Activated naive CD4-positive, alpha-beta T cell treated with anti-CD3 and anti-CD28 coated beads, Interleukin-2, amount 50 U/mL, for 72 hours (primary cell): Measurements from ENCODE around the gene PRDM5. TPM values are rescaled to one million over a fixed set of nuclear protein-coding genes. Genes with fewer than 3 reads are reported as not detected.
A peak's percentile ranks its signal among the peaks of the same experiment; 100 is the strongest.

Experiments
- ATAC-seq, 2 donors: fragments of 150-1000 bp; cut with Tn5 transposase; 2 replicates each; pipeline ENCODE4 v1.10.0; 2021; ENCODE audit warnings: mild to moderate bottlenecking in 2 of 2, moderate library complexity in 2 of 2
- DNase-seq, 2 donors: peaks; one replicate each; pipeline ENCODE4 v3.0.0; 2021 to 2022; ENCODE audit warnings: low spot score in 2 of 2
- H3K27ac Mint-ChIP-seq, 2 donors: one replicate each; pipeline ENCODE4 v1.8.0; 2022; ENCODE audit warnings: mild to moderate bottlenecking in 2 of 2, mixed read lengths in 2 of 2
- H3K36me3 Mint-ChIP-seq, 2 donors: one replicate each; pipeline ENCODE4 v1.8.0; 2022; ENCODE audit warnings: mixed read lengths in 2 of 2
- H3K9me3 Mint-ChIP-seq, 2 donors: one replicate each; pipeline ENCODE4 v1.8.0; 2022; ENCODE audit warnings: mixed read lengths in 2 of 2
- total RNA-seq, 2 donors: library from RNA; stranded (reverse); gene quantifications; one replicate each; pipeline ENCODE4 v1.2.3, GENCODE V29; 2022

Gene PRDM5
- total RNA-seq, 2 donors from 2014 or later = 0.25 to 1.5 TPM

DNA sequence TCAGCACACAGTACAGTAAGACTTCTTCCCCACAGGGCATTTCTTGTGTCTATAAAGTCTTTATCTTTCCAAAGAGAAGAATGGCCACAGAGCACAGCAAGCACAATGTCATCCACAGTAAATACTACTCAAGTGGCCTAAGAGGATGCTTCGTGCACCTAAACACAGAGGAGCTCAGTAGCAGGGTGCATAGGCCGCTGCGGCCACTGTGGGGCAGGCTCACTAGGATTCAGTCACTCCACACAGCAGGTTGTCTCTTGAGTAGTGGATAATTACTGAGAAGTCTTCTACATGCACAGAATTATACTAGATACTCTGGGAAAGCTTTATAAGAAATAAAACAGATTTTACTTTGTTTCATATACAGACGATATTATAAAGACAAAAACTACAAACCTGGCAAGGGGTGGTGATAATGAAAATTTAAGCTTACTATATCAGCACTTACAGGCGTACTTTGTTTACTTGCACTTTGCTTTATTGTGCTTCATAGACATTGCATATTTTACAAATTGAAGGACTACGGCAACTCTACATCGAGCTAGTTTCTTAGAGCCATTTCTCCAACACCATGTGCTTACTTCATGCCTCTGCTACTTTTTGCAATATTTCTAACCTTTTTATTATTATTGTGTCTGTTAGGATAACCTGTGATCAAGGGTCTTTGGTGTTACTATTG is 78.5 kb downstream of the PRDM5 start:
- peak overlapping the region in 1 of 2 donors; percentile 33 for H3K27ac Mint-ChIP-seq
- no peak for DNase-seq
- peak in 1 of 2 donors; percentile 33 for ATAC-seq
- no peaks in the 10 kb centered on the region for H3K9me3 Mint-ChIP-seq
- H3K36me3 Mint-ChIP-seq = no peaks in the 10 kb centered on the region

DNA sequence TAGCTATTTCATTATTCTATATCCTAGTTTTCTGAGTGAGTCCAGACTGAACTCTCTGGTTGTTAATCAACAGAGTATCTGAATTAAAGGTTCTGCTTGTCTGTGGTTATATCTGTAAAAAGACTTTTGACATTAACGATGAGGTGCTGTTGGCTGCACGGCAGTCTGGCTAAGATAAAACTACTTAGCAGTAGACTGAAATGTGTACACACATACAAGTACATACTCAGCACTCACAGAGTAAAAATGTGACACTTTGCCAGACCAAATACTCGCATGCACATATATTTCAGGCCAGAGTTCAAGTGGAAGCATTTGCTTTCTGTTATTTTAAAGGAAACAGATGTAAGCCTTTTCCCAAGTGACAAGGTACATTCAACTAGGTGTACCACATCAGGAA is 80.5 kb downstream of the PRDM5 start:
- H3K27ac Mint-ChIP-seq = no peak overlapping the region
- H3K36me3 Mint-ChIP-seq = no peaks in the 10 kb centered on the region
- H3K9me3 Mint-ChIP-seq = no peaks in the 10 kb centered on the region
- DNase-seq = no peak
- no peak for ATAC-seq

DNA sequence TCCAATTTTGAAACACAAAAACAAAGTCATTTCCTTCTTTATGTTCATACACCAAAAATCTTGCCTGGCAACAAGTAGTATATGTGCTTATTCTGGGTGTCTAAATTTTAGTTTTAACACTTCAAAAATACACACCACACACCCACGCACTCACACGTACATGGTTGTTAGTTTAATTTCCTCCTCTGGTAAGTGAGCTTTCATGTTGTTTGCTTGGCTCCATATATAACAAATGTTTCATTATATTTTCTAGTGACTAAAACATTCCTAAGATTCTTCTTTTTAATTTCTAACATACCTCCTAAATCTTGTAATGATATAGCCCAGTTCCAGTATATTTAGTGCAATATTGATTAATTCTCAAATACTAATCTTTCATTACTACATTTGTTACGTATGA is 80.9 kb downstream of the PRDM5 start:
- ATAC-seq = no peak
- no peak for DNase-seq
- Mint-ChIP-seq H3K27ac (no peak overlapping the region), H3K9me3 (no peaks in the 10 kb centered on the region), H3K36me3 (no peaks in the 10 kb centered on the region)

DNA sequence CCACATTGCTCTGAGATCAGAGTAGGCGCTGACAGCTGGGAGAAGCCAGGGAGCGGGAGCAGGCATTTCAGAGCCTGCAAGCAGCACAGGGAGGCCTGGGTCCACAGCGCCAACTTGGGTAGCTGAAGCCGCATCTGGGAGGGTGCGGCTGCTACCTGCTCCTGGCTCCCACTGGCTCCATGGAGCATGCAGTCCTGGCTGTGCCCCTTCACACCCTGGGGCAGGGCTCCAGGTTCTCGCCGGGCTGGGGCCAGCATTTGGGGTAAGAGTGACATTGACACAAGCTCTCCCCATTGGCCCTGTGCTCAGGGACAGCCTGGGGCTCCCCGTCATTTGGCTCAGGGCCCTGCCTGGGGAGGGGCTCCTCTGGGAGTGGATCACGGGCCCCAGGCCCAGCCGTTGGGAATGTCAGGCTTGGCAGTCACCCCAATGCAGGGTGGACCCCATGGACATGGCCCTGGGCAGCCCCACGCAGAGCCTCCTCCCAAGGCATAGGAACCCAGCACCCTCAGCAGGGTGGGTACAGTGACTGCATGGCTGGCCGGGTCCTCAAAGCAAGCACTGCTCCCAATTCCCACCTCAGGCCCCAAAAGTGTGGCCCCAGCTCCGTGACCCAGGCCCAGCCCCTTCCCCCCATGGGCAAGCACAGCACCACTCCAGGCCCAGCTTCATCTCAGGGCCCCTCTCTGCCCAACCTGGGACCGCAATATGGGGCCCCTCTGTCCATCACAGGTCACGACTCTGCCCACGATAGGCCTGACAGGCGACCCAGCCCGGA is 82.4 kb downstream of the PRDM5 start:
- ATAC-seq (no peak), DNase-seq (no peak)
- Mint-ChIP-seq H3K9me3 (no peaks in the 10 kb centered on the region), H3K36me3 (no peaks in the 10 kb centered on the region), H3K27ac (no peak overlapping the region)

DNA sequence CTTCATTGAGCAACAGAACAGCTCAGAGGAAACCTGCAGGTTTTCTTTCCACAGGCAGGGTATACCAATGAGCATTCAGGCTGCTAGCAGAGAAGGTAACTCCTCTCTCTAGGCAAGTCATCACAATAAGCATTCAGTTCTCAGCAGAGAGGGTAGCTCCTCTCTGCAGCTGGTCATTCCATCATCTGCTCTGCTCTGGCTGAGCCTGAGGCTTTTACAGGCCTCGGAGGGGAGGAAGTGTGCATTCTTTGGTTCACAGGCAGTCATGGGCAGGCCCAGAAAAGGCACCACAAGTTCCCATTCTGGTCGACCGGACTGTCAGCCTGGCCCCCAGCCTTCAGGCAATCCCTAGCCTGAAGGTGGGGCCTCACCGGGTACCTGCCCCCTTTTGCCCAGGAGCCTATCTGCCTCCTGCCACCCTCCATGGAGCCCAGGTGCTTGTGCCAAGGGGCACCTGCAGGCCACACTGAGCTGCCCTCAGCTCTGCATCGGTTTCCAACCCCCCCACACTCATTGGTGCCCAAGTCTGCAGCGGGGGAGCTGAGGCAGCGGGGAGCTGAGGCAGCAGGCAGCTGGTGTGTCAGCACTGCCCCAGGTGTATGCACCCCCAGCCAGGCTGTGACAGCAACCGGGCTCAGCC is 83.1 kb downstream of the PRDM5 start:
- peaks cover 0 to 5% of the 10 kb centered on the region in 2 donors for H3K9me3 Mint-ChIP-seq
- no peak for DNase-seq
- no peak overlapping the region for H3K27ac Mint-ChIP-seq
- ATAC-seq = no peak
- H3K36me3 Mint-ChIP-seq = peaks cover 4 to 6% of the 10 kb centered on the region in 2 donors

DNA sequence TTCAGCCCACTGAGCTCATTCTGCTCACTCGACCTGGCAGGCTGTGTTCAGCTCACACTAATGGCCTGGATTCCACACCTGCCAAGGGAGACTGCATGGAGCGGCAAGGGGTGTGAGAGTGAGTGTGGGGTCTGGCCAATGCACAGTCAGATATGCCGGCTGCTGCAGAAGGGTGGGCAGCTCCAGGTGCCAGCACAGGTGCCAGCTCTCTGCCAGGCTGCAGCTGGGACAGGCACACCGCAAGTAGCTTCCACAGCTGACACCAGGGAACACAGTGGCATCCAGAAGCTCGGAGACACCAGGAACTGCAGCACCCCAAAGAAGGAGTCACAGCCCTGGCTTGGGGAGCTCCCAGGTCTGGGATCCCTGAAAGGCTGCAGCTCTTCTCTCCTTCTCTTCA is 83.7 kb downstream of the PRDM5 start:
- DNase-seq (no peak), ATAC-seq (no peak)
- Mint-ChIP-seq H3K36me3 (peaks cover 4 to 9% of the 10 kb centered on the region in 2 donors), H3K27ac (no peak overlapping the region), H3K9me3 (peaks cover 0 to 6% of the 10 kb centered on the region in 2 donors)

DNA sequence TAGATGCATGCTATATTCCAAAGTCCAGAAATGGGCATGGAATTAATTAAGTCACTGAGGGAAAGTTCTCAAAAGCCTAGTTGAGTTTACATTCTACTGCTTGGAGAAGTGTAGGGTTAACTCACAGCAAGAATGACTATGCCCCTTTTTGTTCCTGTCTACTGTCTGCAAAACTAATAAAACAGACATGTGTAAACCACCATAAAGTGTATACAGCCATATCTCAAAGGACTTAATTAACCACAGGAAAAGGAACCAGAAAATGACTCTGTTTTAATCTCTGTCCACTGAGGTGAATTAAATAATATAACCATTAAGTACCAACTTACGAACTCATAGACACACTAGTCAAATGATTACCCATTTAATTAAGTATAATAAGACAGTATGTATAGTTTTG is 84.9 kb downstream of the PRDM5 start:
- peaks cover 0 to 14% of the 10 kb centered on the region in 2 donors for H3K9me3 Mint-ChIP-seq
- ATAC-seq = no peak
- peaks cover 10 to 16% of the 10 kb centered on the region in 2 donors for H3K36me3 Mint-ChIP-seq
- no peak for DNase-seq
- H3K27ac Mint-ChIP-seq = no peak overlapping the region

DNA sequence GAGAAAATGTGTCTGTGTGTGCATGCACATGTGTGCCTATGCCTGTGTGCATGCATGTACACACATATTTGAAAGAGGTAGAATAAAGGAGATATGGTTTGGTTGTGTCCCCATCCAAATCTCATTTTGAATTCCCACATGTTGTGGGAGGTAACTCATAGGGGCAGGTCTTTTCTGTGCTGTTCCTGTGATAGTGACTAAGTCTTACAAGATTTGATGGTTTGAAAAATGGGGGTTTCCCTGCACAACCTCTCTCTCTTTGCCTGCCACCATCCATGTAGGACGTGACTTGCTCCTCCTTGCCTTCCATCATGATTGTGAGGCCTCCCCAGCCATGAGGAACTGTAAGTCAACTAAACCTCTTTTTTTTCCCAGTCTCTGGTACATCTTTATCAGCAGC is 87.2 kb downstream of the PRDM5 start:
- ATAC-seq (peak in 1 of 2 donors; percentile 40), DNase-seq (no peak)
- Mint-ChIP-seq H3K36me3 (peaks cover 10 to 16% of the 10 kb centered on the region in 2 donors), H3K27ac (no peak overlapping the region), H3K9me3 (peaks cover 0 to 14% of the 10 kb centered on the region in 2 donors)

DNA sequence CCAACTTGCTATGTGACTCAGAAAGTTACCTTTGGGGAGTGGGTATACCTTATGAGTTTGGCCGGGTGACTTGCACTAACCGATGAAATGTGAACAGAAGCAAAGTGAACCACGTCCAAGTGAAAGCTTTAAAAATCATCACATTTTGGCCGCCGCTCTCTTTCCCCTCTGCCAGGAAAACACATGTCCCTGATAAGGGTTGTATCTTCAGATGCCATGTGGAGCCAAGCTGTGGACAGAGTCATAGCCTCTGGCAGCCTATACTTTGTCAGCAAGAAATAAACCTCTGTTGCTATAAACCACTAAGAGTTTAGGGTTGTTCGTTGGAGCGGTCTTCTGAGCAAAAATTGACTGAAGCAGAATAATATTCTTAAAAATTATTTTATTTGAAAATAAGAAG is 92.3 kb downstream of the PRDM5 start:
- no peak overlapping the region for H3K27ac Mint-ChIP-seq

DNA sequence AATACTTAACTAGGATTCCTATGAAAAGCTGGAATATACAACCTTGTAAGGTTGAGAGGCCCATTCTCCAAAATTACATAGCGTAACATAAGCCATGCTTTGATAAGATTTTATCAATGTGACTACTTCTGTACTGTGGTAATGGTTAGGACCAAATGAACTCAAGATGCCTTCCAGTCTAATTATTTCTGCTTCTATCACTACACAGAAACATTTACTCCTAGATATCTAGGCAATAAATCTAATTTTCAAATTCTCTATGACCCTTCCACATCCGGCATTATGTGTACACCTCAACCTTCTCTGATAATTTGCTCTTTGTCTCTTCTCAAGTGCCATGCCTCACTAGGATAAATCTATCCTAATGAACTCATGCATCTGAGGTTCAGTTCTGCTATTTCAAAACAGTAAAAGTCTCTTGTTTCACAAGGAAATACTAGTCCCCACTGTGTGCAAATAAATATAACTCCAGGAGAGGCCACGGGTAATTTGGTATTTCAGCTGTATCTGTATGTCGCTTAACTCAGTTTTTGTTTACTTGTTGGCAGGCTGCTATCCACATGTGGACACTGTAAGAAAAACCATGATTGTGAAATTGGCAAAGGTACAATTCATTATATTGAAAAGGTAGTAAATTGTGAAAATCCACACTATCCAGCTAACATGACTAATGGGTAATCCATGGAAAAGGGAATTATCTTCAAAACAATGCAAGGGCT is 93.3 kb downstream of the PRDM5 start:
- DNase-seq (no peak), ATAC-seq (no peak)
- Mint-ChIP-seq H3K36me3 (peaks cover 6 to 10% of the 10 kb centered on the region in 2 donors), H3K9me3 (peaks cover 0 to 9% of the 10 kb centered on the region in 2 donors), H3K27ac (no peak overlapping the region)

More for the DNA sequence above, 92.3 kb downstream of the PRDM5 start:
- ATAC-seq = no peak
- Mint-ChIP-seq H3K36me3 (peaks cover 10 to 16% of the 10 kb centered on the region in 2 donors), H3K9me3 (peaks cover 0 to 14% of the 10 kb centered on the region in 2 donors)
- no peak for DNase-seq

DNA sequence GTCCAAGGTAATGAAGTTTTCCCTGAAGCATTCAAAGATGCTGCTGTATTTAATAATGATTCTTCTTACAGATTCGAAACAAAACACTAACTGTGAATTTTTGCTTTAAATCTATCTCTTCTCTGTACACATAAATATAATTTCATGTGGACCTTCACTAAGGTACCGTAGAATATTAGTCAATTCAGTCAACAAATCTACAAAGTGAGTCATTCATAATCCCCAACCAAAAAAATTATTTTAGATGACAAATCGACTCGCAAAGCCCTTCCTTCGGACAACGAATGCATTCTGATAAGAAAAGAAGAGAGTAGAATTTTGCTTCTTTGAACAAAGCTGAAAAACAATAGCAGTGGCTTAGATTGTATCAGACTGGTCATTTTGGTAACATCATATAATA is 95.7 kb downstream of the PRDM5 start:
- no peaks in the 10 kb centered on the region for H3K36me3 Mint-ChIP-seq
- H3K9me3 Mint-ChIP-seq = no peaks in the 10 kb centered on the region
- DNase-seq (no peak), ATAC-seq (no peak)
- no peak overlapping the region for H3K27ac Mint-ChIP-seq

DNA sequence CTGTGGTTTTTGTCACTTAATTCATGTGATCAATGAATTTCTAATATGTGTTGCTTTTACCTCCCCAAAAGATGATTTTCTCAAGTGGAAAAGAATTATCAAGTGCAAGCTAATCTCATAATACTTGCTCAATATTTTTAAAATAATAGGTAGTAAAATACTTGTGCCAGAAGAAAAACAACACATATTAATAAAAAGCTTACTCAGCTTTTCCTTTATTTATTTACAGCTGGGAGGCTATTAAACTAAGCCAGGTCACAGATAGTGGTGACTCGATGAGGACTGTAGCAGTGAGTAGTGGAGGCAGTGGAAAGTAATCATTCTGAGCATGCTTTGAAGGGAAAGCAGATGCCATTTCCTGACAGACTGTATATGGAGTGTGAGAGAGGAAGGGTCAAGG is 96.1 kb downstream of the PRDM5 start:
- no peak overlapping the region for H3K27ac Mint-ChIP-seq

DNA sequence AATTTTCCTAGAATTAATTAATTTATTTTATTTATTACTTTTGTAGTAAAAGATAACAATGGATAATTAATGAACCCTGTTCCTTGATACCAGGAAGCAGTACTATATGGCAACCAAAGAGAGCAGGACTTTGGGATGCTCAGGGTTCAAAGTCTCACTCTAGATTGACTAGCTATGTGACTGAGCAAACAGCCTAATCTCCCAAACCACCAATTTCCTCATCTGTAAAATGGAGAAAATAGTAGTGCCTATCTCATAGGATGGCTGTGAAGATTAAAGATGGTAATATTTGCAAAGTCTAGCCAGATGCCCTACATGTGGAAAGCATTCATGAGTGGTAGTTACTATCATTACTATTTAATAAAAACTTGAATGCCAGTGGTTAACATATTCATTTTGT is 97.6 kb downstream of the PRDM5 start:
- no peaks in the 10 kb centered on the region for H3K9me3 Mint-ChIP-seq
- no peak overlapping the region for H3K27ac Mint-ChIP-seq
- ATAC-seq = no peak
- H3K36me3 Mint-ChIP-seq = no peaks in the 10 kb centered on the region
- DNase-seq = no peak

More for the DNA sequence above, 96.1 kb downstream of the PRDM5 start:
- no peak for ATAC-seq
- no peaks in the 10 kb centered on the region for H3K36me3 Mint-ChIP-seq
- no peaks in the 10 kb centered on the region for H3K9me3 Mint-ChIP-seq
- no peak for DNase-seq

DNA sequence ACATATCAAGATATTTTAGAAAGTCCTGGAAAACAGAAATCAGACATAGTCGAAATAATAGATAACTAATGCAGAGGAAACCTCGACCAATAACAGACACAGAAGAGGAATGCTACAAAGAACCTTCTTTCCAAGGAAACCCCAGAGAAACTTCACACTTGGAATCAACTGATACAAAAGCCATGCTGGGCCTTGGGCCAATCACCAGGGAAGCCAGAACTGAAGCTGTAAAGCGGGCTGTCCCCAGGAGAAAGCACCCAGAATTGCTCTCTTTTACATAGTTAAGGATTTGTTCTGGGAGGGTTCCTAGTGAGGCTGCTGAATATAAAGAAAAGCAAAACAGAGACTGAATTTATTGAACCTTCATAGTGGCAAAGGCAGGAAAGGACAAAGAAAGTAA is 100.5 kb downstream of the PRDM5 start:
- DNase-seq (no peak), ATAC-seq (no peak)
- H3K27ac Mint-ChIP-seq = no peak overlapping the region
- no peaks in the 10 kb centered on the region for H3K9me3 Mint-ChIP-seq
- H3K36me3 Mint-ChIP-seq = no peaks in the 10 kb centered on the region

DNA sequence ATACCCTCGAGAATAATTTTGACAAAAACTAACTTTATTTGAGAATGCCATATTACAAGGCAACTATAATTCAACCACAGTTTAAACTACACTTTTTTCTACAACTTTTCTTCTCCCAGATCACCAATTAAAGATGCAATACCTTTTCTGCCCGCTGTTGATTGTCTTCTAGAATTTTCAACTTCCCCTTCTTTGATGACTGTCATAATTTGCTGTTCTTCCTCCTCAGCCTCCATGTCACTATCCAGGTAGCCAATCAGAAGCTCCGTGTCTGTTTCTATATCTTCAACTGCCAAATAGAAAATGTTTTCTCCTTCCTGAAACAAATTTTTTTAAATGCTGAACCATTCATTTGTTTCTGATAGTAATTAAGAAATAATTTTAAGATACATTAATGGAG is 101.5 kb downstream of the PRDM5 start:
- H3K36me3 Mint-ChIP-seq = no peaks in the 10 kb centered on the region
- ATAC-seq (no peak), DNase-seq (no peak)
- no peaks in the 10 kb centered on the region for H3K9me3 Mint-ChIP-seq
- H3K27ac Mint-ChIP-seq = no peak overlapping the region

DNA sequence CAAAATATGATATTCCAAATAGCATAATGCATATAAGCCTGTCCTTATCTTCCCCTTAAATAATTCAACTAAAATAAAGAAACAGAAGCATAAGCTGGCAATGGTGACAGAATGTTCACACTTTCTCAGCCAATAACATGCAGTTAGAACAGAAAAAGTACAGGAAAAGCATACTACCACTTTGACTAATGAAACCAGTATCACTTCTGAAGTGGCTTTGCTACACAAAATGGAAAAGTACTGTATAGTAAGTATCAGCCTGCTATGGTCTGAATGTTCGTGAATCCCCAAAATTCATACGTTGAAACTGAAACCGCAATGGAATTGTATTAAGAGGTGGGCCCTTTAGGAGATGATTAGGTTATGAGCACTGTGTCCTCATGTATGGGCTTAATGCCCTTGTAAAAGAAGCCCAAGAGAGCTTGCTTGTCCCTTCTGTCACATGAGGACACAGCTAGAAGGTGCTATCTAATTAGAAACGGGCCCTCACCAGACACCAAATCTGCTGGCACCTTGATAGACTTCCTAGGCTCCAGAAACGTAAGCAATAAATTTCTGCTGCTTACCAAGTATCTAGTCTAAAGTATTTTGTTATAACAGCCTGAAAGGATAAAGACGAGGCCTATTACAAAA is 102.6 kb downstream of the PRDM5 start:
- Mint-ChIP-seq H3K27ac (no peak overlapping the region), H3K36me3 (no peaks in the 10 kb centered on the region), H3K9me3 (no peaks in the 10 kb centered on the region)
- ATAC-seq (peak; percentile 94 to 95), DNase-seq (no peak)
